Immature natural killer cell (primary cell): ENCODE data around the gene NFYC. TPM values are rescaled to one million over a fixed set of nuclear protein-coding genes. Genes with fewer than 3 reads are reported as not detected.

ENCODE experiments used
- DNase-seq, 3 donors: peaks; one replicate each; pipeline ENCODE4 v3.0.0; 2022; ENCODE audit warnings: mixed read lengths in 1 of 3
- H3K27ac Mint-ChIP-seq, 6 donors: one replicate each; pipeline ENCODE4 v1.8.0; 2020; ENCODE audit warnings: mixed read lengths in 6 of 6, mild to moderate bottlenecking in 5 of 6, inconsistent platforms in 4 of 6, moderate library complexity in 3 of 6
- H3K27me3 Mint-ChIP-seq, 3 donors: one replicate each; pipeline ENCODE4 v1.8.0; 2020 to 2021; ENCODE audit warnings: low read depth in 3 of 3, mild to moderate bottlenecking in 3 of 3, mixed read lengths in 3 of 3, moderate library complexity in 3 of 3, inconsistent platforms in 1 of 3
- H3K36me3 Mint-ChIP-seq, 3 donors: one replicate each; pipeline ENCODE4 v1.8.0; 2020; ENCODE audit warnings: mixed read lengths in 3 of 3, inconsistent platforms in 2 of 3, mild to moderate bottlenecking in 2 of 3
- H3K4me1 Mint-ChIP-seq, 2 donors: one replicate each; pipeline ENCODE4 v1.8.0; 2020; ENCODE audit warnings: inconsistent platforms in 2 of 2, mild to moderate bottlenecking in 2 of 2, mixed read lengths in 2 of 2, moderate library complexity in 1 of 2
- H3K4me3 Mint-ChIP-seq, 5 donors: one replicate each; pipeline ENCODE4 v1.8.0; 2020; ENCODE audit warnings: mild to moderate bottlenecking in 5 of 5, mixed read lengths in 5 of 5, inconsistent platforms in 3 of 5, moderate library complexity in 3 of 5
- H3K9me3 Mint-ChIP-seq, 6 donors: one replicate each; pipeline ENCODE4 v1.8.0; 2020; ENCODE audit warnings: mild to moderate bottlenecking in 6 of 6, mixed read lengths in 6 of 6, inconsistent platforms in 4 of 6, moderate library complexity in 3 of 6
- polyA plus RNA-seq, 3 donors: library from polyadenylated mRNA; unstranded; fragments of 300-500 nt; fragmentation: Illumina TruSeq; gene quantifications; one replicate each; pipeline ENCODE4 v1.2.3, GENCODE V29; 2021

Gene NFYC
- 10 to 100 TPM; 33.8 to 66.0 (median 53.4) TPM for polyA plus RNA-seq

DNA sequence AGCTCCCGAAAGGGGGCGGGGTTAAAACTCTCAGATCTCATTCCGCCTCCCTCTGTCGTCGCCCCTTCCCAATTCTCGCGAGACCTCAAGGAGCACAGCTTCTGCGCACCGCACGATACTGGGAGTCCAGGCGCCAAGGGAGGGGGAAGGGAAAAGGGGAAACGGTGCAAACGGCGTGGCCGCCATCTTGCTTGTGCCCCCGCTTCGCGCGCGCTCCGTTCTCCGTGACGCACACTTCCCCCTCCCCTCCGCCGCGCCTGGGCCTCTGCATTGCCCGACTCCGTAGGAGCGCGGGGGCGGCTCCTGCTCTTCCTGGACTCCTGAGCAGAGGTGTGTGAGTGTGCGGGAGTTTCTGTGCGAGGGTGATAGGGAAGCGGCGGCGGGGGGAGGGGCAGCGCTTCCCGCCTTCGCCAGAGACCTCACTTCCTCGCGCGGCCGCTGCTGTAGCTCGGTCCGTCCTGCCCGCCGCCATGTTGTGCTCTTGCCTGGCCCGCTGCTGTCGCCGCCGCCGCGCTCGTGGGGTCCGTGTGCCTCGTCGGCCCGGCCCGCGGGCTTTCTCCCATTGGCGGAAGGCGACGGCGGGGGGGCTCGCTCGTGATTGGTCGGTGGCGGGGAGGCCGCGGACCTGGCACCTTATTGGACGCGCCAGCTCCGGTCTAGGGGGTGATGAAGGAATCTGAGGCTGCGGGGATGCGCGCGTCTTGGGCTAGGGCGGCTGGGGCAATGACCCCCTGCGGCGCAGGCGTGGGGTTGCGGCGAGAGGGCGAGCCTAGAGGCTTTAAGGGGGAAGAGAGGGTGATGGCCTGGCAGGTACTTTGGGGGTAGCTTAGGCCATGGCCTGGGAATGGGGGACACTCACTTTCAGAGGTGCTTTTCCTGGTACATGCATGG, at the start of gene NFYC:
Gene NFYC (plus strand): TSS at position 167 of the 891 bp plus-strand sequence. CDS start 47,140 bp downstream, outside the sequence.
- Mint-ChIP-seq H3K4me1 (peaks cover 58 to 64% of the 10 kb centered on the region in 2 donors), H3K4me3 (peak within 1 kb of the TSS; percentile 93 to 97 (median 95))

DNA sequence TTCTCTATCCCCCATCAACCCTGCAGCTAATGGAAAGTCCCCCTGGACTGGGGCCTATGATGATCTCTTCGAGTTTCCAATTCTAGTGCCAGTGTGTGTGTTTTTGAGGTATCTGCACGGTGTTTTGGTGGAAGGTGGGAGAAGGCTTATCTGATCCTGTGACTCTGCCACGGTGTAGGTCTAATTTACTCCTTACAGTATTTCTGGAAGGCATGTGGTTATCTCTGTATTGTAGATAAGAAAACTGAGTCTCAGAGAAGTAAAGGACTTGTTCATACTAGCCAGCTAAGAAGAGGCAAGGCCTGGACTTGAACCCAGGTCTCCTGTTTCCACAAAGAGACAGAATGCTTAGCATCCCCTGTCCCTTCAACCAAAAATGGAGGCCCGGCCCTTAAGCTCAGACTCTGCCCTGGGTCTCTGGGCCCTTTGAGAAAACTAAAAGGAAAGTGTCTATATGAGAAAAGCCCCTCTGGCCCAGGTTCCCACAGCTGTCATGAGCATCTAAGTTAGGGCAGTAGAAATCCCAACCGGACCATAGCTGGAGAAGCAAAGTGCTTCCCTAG, 46.3 kb upstream of the NFYC start:
- Mint-ChIP-seq H3K36me3 (no peaks in the 10 kb centered on the region), H3K27ac (no peak overlapping the region), H3K9me3 (no peaks in the 10 kb centered on the region), H3K27me3 (peaks cover 0 to 2% (median under 1%) of the 10 kb centered on the region in 3 donors), H3K4me3 (no peak overlapping the region), H3K4me1 (peaks cover 5 to 7% of the 10 kb centered on the region in 2 donors)
- DNase-seq = no peak

More for the DNA sequence above, at the start of gene NFYC:
- H3K9me3 Mint-ChIP-seq = no peaks in the 10 kb centered on the region
- H3K27me3 Mint-ChIP-seq = peaks cover 7 to 16% (median 12%) of the 10 kb centered on the region in 3 donors
- peaks cover 6 to 8% (median 6%) of the 10 kb centered on the region in 3 donors for H3K36me3 Mint-ChIP-seq
- H3K27ac Mint-ChIP-seq = peak within 1 kb of the TSS; percentile 97 to 99 (median 98)
- DNase-seq = peak; percentile 94 to 95 (median 95)

GRCh38 chr1:40646315-40646714, 45.2 kb upstream of the NFYC start:
- no peak overlapping the region for H3K27ac Mint-ChIP-seq
- no peak for DNase-seq
- no peak overlapping the region for H3K4me3 Mint-ChIP-seq
- H3K27me3 Mint-ChIP-seq = peaks cover 0 to 4% (median 3%) of the 10 kb centered on the region in 3 donors
- H3K9me3 Mint-ChIP-seq = no peaks in the 10 kb centered on the region
- H3K36me3 Mint-ChIP-seq = no peaks in the 10 kb centered on the region
- H3K4me1 Mint-ChIP-seq = peaks cover 5 to 7% of the 10 kb centered on the region in 2 donors

- Mint-ChIP-seq H3K9me3 (no peaks in the 10 kb centered on the region), H3K4me3 (no peak overlapping the region), H3K27me3 (peaks cover 0 to 4% (median 3%) of the 10 kb centered on the region in 3 donors), H3K4me1 (peaks cover 5 to 7% of the 10 kb centered on the region in 2 donors), H3K27ac (no peak overlapping the region), H3K36me3 (no peaks in the 10 kb centered on the region)
- DNase-seq = no peak
These were observed 43.3 kb upstream of the NFYC start for GRCh38 chr1:40648200-40648599.

- Mint-ChIP-seq H3K4me1 (peaks cover 5 to 7% of the 10 kb centered on the region in 2 donors), H3K27ac (no peak overlapping the region), H3K4me3 (peak overlapping the region in 1 of 5 donors; percentile 4), H3K27me3 (peaks cover 0 to 4% (median 3%) of the 10 kb centered on the region in 3 donors), H3K9me3 (no peaks in the 10 kb centered on the region), H3K36me3 (no peaks in the 10 kb centered on the region)
- no peak for DNase-seq
These were observed 42.4 kb upstream of the NFYC start for GRCh38 chr1:40648928-40649591.

DNA sequence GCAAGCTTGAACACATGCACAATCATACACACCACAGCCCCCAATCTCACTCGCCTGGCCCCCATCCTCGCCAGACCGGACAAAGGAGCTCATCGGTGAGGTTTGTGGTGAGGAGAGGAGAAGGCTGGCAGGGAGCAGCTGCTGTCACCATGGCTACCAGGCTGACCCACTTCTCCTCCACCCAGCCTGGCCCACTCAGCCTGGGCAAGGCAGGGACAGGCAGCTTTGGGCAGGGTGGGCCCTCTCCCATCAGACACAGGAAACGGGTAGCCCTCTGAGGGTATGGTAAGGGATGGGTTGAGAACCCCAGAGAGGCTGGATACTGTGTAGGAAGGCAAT, 41.9 kb upstream of the NFYC start:
- Mint-ChIP-seq H3K9me3 (no peaks in the 10 kb centered on the region), H3K27me3 (peaks cover 0 to 4% (median 3%) of the 10 kb centered on the region in 3 donors), H3K4me3 (no peak overlapping the region), H3K4me1 (peaks cover 5 to 7% of the 10 kb centered on the region in 2 donors), H3K36me3 (no peaks in the 10 kb centered on the region), H3K27ac (no peak overlapping the region)
- no peak for DNase-seq

GRCh38 chr1:40650075-40650474, 41.4 kb upstream of the NFYC start:
- H3K4me3 Mint-ChIP-seq = no peak overlapping the region
- H3K27me3 Mint-ChIP-seq = peaks cover 0 to 4% (median 3%) of the 10 kb centered on the region in 3 donors
- peaks cover 5 to 7% of the 10 kb centered on the region in 2 donors for H3K4me1 Mint-ChIP-seq
- no peaks in the 10 kb centered on the region for H3K9me3 Mint-ChIP-seq
- no peaks in the 10 kb centered on the region for H3K36me3 Mint-ChIP-seq
- H3K27ac Mint-ChIP-seq = no peak overlapping the region
- no peak for DNase-seq

DNA sequence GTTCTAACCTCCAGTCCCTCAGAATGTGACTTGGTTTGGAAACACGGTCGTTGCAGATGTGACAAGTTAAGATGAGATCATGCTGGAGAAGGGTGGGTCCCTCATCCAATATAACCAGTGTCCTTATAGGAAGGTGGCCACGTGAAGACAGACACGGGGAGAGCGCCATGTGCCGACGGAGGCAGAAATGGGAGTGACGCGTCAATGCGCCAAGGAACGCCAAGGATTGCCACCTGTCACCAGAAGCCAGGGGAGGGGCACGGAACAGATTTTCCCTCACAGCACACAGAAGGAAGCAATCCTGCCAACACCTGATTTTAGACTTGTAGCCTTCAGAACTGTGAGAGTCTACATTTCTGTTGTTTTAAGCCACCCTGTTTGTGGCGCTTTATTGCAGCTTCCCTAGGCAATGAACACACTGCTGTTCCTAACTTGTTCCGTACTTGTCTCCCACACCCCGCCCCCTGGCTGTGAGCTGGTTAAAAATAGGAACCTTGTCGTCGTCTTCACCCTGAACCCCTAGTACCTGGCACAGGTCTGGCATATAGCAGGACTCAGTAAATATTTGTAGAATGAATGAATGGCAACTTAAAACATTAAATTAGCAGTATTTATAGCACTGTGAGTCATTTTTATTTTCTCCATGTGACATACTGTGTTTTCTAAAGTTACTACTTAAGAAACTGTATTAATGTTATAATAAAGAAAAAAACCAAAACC, 40.2 kb upstream of the NFYC start:
- Mint-ChIP-seq H3K4me3 (no peak overlapping the region), H3K36me3 (no peaks in the 10 kb centered on the region), H3K27ac (no peak overlapping the region), H3K27me3 (peaks cover 0 to 4% (median 3%) of the 10 kb centered on the region in 3 donors), H3K9me3 (no peaks in the 10 kb centered on the region), H3K4me1 (peaks cover 5 to 7% of the 10 kb centered on the region in 2 donors)
- DNase-seq = no peak

DNA sequence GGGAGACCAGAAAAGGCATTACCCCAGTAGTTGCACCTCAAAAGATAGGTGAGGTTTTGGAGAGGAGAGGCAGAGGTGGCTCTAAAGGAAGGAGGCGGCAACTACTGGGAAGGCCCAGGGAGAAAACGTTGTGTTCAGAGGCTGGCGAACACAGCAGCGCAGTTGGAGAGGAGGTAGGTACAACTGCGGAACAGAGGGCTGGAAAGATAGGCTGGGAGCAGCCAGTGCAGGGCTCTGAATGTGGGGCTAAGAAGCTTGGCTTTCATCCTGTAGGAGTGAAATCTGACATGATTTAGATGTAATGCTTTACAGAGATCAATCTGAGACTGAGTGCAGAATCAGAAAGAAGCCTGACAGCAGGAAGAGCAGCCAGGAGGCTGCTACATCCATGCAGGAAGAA, 39.0 kb upstream of the NFYC start:
- Mint-ChIP-seq H3K36me3 (no peaks in the 10 kb centered on the region), H3K9me3 (no peaks in the 10 kb centered on the region), H3K27me3 (peaks cover 0 to 3% (median 3%) of the 10 kb centered on the region in 3 donors), H3K4me3 (no peak overlapping the region), H3K27ac (no peak overlapping the region), H3K4me1 (peaks cover 5 to 7% of the 10 kb centered on the region in 2 donors)
- DNase-seq = no peak

GRCh38 chr1:40652979-40653378, 38.5 kb upstream of the NFYC start:
- no peaks in the 10 kb centered on the region for H3K36me3 Mint-ChIP-seq
- H3K4me1 Mint-ChIP-seq = peaks cover 5 to 7% of the 10 kb centered on the region in 2 donors
- DNase-seq = no peak
- H3K27ac Mint-ChIP-seq = no peak overlapping the region
- no peaks in the 10 kb centered on the region for H3K9me3 Mint-ChIP-seq
- peaks cover 0 to 3% (median 3%) of the 10 kb centered on the region in 3 donors for H3K27me3 Mint-ChIP-seq
- no peak overlapping the region for H3K4me3 Mint-ChIP-seq

GRCh38 chr1:40653851-40654537, 37.5 kb upstream of the NFYC start:
- Mint-ChIP-seq H3K27ac (no peak overlapping the region), H3K4me1 (peaks cover 4 to 5% of the 10 kb centered on the region in 2 donors), H3K36me3 (no peaks in the 10 kb centered on the region), H3K9me3 (no peaks in the 10 kb centered on the region), H3K27me3 (peaks cover 0 to 3% (median 3%) of the 10 kb centered on the region in 3 donors), H3K4me3 (no peak overlapping the region)
- no peak for DNase-seq

GRCh38 chr1:40657046-40657445, 34.5 kb upstream of the NFYC start:
- DNase-seq = no peak
- Mint-ChIP-seq H3K27ac (no peak overlapping the region), H3K27me3 (no peaks in the 10 kb centered on the region), H3K36me3 (no peaks in the 10 kb centered on the region), H3K4me3 (no peak overlapping the region), H3K9me3 (no peaks in the 10 kb centered on the region), H3K4me1 (no peaks in the 10 kb centered on the region)
